Cardiac fibroblast (primary cell): ENCODE data around the gene ABL2.
A peak's percentile ranks its signal among the peaks of the same experiment; 100 is the strongest.

Experiments
- DNase-seq, 2 donors: peaks; one replicate each; pipeline versions ENCODE4 v3.0.0 to v3.0.0-alpha.2; 2010; ENCODE audit warnings: low read depth in 2 of 2
- H3K4me3 ChIP-seq, 2 donors: replicated peaks in 1 of 2; 1 replicate in 1 of 2; 2 replicates in 1 of 2; pipeline ENCODE4 v1.5.1; 2011; ENCODE audit warnings: low read depth in 2 of 2, low read length in 2 of 2, mild to moderate bottlenecking in 2 of 2, moderate library complexity in 1 of 2
- CTCF ChIP-seq: IDR thresholded peaks from one replicate; pipeline ENCODE4 v1.5.1; 2011; ENCODE audit warnings: low read depth, mild to moderate bottlenecking, low read length, inconsistent platforms

Gene ABL2

DNA sequence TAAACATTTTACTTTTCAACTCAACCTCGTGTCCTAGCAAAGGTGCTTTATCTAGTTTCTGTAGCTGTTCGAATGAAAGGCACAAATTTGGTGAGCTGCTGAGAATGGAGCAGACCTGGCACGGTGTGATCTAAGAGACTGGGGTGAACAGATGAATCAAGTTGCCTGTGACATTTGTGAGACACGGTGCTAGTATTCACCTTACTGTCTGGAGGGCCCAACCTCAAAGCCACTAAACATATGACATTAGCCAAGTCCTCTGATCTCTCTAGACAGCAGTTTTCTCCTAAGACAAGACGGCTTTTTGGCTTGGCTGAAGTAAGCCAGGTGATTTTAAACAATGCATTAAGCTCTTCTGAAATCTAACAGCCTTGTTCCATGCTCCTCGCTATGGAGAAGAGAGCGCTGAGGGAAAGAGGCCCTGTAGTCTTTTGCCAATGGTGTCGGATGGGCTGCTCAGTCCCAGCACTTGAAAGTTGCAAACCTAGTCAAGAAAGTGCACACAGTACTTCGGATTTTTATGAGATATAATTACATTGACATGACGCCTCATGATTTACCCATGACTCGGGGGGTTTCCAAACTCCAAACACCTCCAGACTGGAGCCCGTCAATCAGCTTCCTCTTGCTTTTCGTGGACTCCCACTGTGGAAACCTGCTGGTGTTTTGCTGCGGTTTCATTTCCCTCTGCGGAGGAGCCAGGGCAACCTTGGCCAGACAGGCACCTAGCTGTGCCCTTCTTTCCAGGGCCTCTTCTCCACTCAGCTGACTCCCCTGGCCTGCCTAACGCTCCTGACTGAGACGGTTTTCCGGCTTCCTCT is 148.4 kb downstream of the ABL2 start:
- H3K4me3 ChIP-seq: peak overlapping the region; percentile 87 to 91
- DNase-seq: no peak
- TF ChIP-seq CTCF: no peak

DNA sequence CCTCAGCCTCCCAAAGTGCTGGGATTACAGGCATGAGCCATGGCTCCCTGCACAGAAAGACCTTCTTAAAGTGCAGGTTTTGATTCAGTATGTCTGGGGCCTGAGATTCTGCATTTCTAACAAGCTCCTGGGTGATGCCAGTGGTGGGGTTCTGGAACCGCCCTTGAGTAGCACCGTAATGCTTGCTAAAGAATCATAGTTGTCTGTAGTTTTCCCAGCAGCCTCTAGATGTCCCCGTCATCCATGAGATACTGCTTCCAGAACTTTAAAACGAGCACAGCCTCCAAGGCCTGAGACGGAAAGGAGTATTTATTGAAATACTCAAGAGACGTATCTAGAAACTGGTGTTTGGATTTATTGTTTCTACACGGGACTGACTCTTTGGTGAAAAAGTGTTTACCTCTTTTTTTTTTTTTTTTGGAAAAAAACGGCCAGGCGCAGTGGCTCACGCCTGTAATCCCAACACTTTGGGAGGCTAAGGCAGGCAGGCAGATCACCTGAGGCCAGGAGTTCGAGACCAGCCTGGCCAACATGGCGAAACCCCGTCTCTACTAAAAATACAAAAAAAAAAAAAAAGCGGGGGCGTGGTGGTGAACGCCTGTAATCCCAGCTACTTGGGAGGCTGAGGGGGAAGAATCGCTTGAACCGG is 150.2 kb downstream of the ABL2 start:
- TF ChIP-seq CTCF: peak; percentile 58
- peak; percentile 88 to 89 for DNase-seq
- H3K4me3 ChIP-seq: no peak overlapping the region

DNA sequence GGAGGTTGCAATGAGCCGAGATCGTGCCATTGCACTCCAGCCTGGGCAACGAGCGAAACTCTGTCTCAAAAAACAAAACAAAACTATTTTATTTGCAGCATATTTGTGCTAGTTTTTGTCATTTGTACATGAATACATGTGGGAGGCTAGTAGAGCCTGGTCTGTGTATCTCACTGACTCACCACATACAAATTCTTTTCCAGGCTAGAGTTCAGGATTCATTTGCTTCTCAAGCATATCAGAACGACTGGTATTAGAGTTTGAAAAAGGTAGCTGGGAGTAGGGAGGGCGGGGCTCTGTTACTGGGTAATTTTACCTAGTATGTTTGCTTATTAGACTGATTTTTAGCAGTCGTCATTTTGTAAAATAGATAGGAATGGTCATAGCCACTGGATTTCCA is 152.1 kb downstream of the ABL2 start:
- TF ChIP-seq CTCF: no peak
- peak; percentile 64 to 71 for DNase-seq
- H3K4me3 ChIP-seq: no peak overlapping the region

DNA sequence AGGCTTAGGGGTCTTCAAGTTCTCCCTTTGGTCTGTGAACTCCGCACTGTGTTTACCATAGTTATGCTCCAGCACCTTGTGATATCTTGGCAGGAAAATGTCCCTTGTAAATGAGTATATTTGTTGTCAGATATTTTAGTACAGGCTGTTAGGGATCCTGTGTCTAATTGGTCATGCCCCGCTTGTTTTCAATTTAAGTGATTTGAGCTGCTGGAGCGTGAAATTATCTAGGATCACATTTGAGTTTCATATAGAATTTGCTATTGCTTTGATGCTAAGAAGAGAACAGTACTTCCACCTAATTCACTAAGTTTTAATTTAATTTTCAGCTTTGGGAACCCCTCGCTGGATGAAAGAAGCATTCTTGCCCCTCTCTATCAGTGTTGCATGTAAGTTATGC is 163.0 kb downstream of the ABL2 start:
- DNase-seq: no peak
- no peak for TF ChIP-seq CTCF
- no peak overlapping the region for H3K4me3 ChIP-seq

GRCh38 chr1:179061360-179062282 is 167.9 kb downstream of the ABL2 start:
- TF ChIP-seq CTCF: no peak
- no peak overlapping the region for H3K4me3 ChIP-seq
- no peak for DNase-seq
